ENCODE measurements around the gene DUOXA1.

GRCh38 chr15:45141386-45141785, 11.7 kb upstream of the DUOXA1 start:
- TF ChIP-seq POLR2A (IDR thresholded peaks at IDR 0.05; ENCODE audit: low read depth, low read length) (no peak), POLR2AphosphoS5 (IDR thresholded peaks at IDR 0.05; ENCODE audit: low read depth, low read length) (no peak), SPI1 (IDR thresholded peaks at IDR 0.05; ENCODE audit: low read depth, low read length) (no peak), TAF1 (IDR thresholded peaks at IDR 0.05; ENCODE audit: low read depth, low read length) (no peak), POU2F2 (IDR thresholded peaks at IDR 0.05; ENCODE audit: low read depth, low read length) (no peak), PAX5 (IDR thresholded peaks at IDR 0.05; ENCODE audit: insufficient read depth, low read length, severe bottlenecking) (no peak)
